ENCODE measurements around the gene DBNDD1.
"Not testable (repeated sequence)": the region's sequence is repeated elsewhere in the genome, so short reads cannot be mapped to it uniquely, and the experiment has no call there.

DBNDD1 gene

DNA sequence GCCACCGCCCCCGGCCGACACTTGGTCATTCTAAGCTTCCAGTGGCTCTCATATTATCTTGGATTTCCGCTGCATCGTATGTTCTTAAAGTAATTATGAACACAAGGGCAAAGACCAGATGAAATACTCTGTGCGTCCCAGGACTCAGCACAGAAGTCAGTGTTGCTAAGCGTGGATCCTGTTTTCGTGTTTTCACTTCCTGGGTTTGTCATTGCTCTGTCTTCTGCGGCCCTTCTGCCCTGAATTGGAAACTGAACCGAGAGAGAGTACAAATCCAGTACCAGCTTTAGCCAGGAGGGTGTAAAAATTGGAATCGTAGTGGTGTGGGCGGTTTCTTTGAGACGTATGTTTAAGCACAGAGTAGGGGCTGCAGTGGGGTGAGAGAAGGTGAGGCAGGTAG is 32.7 kb downstream of the DBNDD1 start:
- DNase-seq: no peak

DNA sequence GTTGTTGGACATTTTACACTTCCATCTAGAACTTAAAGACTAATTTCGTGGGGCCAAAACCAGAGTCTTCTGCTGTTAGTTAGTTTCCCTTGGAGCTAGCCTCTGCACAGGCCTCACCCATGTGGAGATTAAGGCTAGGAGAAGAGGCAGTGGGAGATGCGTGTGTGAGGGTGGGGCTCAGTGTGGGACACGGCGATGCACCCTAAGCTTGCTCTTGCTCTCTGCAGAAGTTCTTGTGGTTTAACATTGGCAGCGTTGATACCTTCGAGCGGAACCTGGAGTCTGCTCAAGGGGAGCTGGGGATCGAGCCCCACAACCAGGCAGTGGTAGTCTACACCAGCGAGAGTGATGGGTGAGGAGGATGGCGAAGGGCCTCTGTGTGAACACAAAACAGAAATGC is 34.0 kb downstream of the DBNDD1 start:
- DNase-seq: no peak

DNA sequence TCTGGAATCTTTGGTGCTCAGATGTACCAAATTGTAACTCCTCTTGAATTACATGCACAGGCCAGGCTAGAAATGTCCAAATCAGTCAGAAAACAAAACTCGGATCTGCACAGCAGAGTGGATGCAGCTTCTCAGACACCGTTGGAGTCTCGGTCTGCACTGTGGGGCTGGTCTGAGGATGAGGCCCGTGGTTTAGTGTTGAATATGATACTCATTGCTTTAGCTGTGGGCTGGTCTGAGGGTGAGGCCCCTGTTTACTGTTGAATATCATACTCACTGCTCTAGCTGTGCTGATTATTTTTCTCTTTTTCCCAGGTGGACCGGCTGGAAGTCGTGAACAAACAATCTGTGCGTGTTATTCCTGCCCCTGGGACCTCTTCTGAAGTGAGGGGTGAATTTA is 35.0 kb downstream of the DBNDD1 start:
- no peak for DNase-seq

DNA sequence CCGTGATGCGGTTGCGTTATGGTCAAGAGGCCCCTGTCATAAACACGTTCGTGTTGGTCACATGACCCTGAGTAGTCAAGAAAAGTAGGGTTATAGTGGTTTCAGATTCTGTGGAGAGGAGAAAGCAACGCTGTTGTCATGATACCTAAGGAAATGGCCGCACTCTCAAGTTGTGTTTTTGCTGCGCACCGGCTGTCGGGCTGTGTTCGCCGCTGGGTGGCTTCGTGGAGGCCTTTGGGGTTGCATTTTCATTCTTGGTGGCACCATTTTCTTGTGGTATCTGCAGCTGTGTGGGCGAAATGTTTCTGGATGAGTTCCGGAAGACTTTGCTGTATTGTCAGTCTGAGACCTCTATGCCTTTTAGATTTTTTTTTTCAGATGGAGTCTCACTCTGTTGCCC is 35.7 kb downstream of the DBNDD1 start:
- DNase-seq: no peak

DNA sequence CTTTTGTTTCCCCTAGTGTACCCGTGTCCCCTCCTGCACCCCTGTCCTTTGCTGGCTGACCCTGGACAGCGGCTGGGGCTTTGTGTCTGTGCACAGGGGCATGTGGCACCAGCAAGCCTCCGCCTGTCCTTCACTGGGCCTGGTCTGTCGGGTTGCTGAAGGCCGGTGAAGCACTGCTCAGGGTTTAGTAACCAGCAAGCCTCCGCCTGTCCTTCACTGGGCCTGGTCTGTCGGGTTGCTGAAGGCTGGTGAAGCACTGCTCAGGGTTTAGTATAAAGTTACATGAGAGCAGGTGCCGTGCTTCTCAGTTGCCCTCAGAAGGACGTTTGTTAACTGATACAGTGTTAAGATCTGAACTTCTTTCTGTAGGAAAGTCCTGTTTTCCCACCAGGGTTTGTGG is 36.9 kb downstream of the DBNDD1 start:
- DNase-seq: no peak

DNA sequence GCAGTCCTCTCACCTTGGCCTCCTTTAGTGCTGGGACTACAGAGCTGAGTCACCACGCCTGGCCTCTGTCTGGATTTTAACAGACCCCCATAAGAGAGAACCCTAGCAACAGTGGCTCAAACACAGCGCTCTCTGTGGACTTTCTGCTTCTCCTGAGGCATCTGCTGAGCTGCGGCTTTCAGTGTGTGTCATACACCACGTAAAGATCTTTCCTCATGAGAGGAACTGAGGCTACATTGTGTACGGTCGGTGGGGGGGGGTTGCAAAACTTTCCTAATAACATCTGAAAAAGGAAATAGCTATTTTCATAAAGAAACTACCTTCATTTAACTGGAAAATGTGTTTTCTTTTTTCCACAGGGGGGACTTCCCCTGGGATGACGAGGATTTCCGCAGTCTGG is 37.8 kb downstream of the DBNDD1 start:
- DNase-seq: no peak

DNA sequence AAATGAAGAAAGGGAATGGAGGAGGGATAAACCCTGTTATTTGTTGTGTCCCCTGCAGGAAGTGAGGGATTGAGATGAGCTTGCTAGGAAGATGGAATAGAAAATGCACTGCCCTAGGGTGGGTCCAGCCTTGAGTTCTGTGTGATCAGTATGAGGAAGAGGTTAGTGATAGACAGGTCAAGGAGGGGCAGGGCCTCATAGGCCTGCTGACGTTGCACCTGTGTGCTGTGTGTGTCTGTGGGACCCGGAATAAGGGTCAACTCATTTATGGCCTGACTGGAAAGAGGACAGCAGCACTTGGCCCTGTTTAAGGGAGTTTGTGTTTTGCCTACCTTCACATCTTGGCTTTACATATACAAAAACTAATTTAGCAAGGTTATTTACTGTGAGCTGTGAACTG is 44.4 kb downstream of the DBNDD1 start:
- no peak for DNase-seq

DNA sequence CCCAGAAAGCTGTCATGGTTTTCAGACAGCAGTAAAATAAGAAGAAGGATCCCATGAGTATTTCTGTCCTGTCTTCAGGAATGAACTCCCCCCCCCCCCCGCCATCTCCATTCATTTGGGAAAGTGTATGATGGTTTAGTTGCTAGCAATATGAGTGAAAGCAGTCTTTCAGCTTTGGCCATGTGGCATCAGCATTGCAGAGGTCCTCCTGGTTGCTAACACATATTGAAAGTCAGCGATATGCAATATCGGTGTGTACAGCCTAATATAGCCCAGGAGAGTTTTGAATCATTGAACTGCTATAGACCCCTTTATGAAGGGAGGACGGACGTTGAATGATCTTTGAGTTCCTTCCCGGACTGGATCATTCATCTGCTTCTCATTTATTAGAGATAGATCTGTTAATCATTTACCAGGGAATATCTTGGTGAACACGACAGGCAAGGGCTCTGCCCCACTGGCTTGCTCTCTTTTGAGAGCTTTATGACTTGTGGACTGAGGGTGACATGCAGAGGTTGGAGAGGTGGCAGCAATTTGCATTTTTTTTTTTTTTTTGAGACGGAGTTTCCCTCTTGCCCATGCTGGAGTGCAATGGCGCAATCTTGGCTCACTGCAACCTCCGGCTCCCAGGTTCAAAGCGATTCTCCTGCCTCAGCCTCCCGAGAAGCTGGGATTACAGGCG is 45.5 kb downstream of the DBNDD1 start:
- DNase-seq: no peak

DNA sequence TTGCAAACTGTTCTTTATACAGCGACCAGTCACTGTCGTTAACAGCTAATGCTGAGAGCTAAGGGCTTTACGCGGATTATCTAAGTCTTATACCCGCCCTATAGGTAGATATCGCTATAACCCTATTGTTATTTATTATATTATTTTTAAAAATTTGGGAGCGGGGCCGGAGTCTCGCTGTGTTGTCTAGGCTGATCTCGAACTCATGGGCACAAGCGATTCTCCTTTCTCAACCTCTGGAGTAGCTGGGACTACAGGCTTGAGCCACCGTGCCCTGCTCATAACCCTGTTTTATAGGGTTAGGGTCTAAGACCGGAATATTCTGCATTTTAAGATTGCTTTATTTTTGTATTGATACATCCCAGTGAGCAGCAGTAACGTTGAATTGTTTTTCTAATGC is 46.0 kb downstream of the DBNDD1 start:
- DNase-seq: no peak

DNA sequence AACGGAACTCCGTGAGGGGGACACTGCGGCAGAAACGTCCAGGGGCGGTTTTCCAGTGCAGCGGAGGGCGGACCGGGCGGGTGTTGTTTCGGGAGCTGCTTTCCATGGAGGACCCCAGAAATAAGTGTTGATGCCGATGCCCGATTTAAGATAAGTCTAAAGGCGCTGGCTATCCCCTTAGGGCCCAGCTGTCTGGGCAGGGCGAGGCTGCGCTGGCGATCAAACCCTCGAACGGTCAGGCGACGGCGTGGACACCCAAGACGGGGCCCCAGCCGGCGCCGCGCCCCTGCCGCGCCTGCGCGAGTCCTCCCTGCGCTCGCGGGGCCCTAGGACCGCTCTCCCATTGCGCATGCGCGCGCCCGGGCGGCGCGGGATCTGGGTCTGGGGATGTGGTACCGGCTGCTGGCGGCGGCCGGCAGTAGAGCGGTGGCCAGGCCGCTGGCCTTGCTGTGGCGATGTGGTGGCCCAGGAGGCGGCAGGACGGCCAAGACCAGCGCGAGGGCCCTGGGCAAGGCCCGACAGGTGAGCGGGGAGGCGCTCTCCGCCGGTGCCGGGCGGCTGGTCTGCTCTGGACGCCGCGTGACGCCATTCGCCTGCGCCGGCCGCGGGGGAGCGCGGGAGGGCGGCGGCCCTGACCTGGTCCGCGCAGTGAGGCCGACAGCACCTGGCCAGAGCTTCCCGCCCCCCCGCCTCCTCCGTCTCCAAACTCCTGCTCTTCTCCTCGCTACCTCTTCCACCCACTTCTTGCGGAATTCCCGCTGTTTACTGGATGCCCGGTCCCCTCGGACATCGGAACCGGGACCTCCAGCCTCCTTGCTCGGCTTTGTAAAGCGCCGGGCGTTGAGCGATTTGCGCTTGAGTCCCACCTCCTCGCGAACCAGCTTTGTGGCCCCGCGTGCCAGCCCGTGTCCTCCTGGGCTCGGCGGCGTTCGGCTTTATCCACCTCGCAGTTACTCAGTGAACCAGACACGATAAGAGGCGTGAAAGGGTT is 46.7 kb downstream of the DBNDD1 start:
- peak; percentile 83 for DNase-seq

DNA sequence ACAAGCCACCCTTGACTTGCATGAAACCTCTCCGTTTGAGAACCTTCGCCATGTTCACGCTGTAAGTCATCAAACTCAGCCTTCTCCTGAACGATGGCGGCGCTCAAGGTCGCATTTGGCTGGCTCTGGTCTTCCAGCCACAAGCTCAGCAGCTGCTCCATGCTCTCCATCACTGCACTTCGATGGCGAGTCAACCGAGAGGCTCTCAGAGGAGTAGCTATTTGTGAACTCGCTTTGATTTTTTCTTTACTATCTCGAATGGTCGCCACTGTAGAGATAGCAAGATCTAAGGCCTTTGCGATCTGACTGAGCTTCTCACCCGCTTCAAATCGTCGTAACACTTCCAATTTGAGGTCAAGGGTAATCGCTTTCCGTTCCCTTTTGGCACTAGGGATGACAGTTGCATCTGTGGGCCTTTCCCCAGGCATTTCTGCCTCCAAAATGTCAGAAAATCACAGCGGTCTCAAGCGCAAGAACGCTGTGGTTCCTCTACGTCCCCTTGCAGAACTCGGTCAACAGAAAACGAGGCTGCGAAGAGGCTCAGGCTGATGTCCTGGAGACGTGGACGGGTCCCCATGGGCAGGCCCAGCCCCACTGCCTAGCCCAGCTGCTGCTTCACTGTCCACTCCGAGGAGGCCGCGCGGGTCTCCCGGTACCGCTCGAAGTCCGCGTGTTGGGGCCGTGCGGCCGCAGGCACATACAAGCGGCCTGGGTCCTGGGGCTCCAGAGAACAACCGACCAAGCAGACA is 47.6 kb downstream of the DBNDD1 start:
- no peak for DNase-seq

DNA sequence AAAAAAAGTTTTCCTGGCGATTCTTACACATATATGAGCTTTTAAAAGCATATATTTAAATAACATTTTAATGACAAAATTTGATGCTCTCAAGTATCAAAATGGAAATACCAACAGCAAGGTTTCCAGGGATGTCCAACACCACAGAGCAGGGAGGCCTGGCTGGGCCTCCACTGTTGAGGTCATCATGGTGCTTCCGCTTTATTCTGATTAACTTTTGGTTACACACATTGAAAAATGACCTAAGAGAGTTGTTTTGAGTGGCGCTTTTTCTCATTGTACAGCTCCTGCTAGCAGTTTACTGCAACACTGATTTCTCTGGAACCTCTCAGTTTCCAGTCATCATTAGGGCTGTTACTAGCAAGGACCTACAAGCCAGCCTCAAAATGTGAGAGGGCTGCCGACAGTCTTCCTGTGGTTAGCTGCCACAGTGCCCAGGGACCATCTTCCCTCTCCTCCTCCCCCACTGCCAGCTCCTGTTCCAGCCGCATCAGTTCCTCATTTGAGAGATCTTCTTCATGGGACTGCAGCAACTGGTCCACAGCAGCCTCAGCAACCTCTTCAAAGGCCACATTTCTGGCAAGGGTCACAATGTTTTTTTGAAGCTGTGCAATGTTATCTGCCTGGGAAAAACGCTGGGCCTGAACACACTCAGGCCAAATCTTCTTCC is 49.4 kb downstream of the DBNDD1 start:
- DNase-seq: no peak

DNA sequence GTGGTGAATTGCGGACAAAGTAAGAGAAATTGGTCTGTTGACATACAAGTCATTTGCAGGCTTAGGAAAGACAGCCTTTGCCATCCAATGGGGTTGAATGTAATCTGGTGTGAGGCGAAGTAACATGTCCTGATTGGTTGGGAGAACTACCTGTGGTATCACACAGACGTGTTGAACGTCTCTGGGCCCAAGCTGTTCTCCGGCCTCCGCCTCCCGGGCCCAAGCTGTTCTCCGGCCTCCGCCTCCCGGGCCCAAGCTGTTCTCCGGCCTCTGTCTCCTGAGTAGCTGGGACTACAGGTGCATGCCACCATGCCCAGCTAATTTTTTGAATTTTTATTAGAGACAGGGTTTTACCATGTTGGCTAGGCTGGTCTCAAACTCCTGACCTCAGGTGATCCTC is 51.2 kb downstream of the DBNDD1 start:
- DNase-seq: not testable (repeated sequence)

DNA sequence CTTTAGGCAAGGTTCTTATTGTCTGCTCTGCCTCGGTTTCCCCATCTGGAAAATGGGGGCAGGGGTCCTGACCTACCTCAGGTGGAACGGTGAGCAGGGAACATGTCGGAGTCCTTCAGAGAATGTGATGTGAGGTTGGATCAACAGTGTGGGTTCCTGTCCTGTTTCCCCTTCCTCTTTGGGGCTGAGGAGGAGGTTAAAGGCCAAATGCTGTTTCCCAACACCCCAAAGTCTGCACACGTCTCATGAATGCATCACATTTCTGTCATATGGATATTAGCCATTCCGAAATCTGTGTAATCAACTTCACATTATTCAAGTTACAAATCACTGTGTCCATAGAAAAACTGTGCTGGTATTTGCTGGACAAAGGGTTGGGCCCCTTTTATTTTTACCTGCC is 51.8 kb downstream of the DBNDD1 start:
- DNase-seq: not testable (repeated sequence)

DNA sequence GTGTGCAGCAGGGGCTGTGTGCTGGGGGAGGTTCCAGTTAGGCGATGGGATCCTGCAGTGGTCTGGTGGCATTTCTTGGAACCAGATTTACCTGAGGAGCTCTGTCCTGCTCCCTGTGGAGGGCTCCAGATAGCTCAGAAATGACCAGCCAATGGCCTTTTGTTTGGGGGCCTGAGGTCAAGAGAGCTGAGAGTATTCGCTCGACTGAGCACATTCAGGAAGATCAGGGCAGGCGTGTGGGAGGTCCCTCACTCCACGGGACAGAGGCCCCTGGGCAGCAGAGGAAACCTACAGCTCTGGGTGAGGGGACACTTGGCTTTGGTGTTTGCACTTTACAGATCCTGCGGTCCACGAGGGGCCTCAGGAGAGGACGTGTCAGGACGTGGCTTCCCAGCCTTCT is 52.5 kb downstream of the DBNDD1 start:
- DNase-seq: no peak

DNA sequence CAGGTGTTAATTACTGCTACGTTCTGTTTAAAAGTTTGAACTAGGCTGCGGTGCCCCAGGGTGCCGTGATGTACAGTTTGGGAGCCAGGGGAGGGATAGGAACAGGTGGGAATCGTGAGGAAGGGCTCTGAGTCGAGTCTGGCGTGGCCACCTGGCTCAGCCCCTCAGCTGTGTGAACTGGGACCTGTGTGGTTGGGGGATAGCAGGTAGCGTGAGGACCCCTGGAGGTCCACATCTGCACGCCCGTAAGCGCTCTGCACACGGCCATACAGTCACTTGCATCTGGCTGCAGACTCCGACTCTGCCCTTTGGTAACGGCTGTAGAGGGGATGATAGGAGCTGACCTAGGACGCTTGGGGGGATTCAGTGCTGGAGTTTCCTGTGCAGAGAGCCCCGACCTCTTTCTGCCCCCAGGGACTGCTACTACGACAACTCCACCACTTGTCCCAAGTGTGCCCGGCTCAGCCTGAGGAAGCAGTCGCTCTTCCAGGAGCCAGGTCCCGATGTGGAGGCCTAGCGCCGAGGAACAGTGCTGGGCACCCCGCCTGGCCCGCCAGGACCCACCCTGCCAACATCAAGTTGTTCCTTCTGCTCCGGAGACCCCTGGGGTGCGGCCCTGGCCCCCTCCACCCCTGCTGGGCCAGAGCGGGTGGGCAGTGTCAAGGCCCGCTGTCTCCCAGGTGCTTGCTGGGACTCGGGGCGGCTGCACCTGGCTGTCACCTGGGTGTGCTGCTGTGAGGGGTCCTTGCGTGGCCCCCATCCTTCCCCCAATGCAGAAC is 53.6 kb downstream of the DBNDD1 start:
- DNase-seq: no peak

DNA sequence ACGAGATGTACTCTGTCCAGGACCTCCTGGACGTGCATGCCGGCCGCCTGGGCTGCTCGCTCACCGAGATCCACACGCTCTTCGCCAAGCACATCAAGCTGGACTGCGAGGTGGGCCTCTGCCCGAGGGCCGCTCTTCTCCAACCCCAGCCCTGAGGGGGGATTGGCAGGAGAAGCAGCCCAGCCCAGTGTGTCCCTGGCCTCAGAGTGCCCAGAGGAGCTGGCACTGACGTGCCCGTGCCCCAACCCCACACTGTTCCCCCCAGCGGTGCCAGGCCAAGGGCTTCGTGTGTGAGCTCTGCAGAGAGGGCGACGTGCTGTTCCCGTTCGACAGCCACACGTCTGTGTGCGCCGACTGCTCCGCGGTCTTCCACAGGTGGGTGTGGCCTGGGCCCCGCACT is 55.1 kb downstream of the DBNDD1 start:
- DNase-seq: no peak

DNA sequence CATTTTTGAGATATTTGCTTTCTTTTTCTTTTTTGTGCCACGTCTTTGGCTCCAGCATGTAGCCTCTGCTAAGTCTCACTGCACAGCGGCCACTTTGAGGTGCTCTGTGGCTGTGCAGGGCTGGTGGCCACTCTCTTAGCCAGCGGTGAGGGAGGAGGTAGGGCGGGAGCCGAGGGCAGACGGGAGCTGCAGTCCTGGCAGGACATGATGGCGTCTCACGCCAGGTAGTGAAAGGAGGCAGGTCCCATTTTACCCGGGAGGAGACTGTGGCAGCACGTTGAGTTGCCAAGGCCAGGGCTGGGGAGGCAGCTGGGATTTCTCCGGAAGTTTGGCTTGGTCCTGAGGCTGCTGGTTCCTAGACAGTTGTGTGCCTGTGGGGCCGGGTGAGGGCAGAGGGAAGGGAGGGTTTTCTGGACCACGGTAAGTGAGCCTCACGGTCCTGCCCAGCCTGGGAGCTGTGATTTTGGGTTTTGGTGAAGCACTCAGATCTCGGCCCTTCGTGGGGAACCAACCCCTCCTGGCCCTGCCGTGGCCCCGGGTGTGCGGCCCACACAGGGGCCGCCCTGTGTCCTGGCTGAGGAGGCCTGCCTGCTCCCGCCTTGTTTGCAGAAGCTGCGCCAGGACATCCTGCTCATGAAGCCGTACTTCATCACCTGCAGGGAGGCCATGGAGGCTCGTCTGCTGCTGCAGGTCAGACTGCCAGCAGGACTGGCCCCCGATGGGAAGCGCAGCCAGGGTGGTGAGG is 56.3 kb downstream of the DBNDD1 start:
- DNase-seq: no peak

DNA sequence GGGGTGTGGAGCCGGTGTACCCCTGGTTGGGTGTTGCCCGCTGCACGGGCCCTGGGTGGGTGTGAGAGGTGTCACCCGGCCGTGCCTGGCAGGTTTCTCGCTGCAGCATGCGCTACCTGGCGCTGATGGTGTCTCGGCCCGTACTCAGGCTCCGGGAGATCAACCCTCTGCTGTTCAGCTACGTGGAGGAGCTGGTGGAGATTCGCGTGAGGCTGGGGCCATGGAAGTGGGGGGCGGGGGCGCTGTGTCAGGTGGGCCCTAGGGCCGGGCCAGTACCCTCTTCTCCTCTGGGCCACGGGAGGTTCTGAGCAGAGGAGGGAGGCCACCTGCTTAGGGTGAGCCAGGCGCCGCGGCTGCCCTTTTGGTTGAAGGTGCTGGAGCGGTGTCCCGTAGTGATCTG is 57.3 kb downstream of the DBNDD1 start:
- DNase-seq: no peak

DNA sequence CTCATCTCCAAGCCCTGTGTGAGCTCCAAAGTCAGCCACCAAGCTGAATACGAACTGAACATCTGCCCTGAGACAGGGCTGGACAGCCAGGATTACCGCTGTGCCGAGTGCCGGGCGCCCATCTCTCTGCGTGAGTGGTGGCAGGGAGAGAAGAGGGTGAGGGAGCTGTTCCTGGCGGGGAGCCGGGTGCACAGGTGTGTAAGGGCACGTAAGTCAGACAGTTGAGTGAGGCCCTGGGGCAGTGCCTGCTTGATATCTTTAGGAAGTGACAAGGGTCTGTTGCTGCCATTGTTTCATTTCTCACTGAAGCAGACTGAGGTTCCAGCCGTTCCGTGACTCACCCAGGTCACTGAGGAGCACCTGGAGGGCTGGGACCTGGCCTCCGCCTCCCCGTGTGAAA is 58.3 kb downstream of the DBNDD1 start:
- no peak for DNase-seq

DNA sequence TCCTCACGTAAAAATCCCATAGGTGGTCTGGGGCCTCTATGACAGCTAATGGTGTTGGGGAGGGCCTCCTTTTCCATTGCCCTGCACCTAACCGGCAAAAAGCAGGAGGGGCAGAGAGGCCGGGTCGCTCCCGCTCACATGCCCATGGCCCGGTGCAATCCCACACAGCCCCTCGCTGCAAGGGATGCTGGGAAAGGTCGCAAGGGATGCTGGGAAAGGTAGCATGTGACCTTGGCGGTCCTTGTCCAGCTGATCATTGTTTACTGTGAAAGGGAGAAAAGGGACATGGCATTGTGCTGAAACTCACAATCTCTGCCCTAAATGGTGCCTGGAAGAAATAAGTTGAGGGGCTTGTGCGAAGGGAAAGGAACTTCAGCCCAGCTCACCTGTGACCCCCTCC is 60.7 kb downstream of the DBNDD1 start:
- DNase-seq: no peak

Measured in NCI-H2171 (cell line).